ENCODE results near the gene TRIM56. TPM values are rescaled to one million over a fixed set of nuclear protein-coding genes. Genes with fewer than 3 reads are reported as not detected.

Gene TRIM56
- total RNA-seq, 1 experiment from 2014 or later = 11.9 TPM

GRCh38 chr7:101133621-101134398, 48.5 kb downstream of the TRIM56 start:
- DNase-seq (ENCODE audit: low read depth) = no peak

DNA sequence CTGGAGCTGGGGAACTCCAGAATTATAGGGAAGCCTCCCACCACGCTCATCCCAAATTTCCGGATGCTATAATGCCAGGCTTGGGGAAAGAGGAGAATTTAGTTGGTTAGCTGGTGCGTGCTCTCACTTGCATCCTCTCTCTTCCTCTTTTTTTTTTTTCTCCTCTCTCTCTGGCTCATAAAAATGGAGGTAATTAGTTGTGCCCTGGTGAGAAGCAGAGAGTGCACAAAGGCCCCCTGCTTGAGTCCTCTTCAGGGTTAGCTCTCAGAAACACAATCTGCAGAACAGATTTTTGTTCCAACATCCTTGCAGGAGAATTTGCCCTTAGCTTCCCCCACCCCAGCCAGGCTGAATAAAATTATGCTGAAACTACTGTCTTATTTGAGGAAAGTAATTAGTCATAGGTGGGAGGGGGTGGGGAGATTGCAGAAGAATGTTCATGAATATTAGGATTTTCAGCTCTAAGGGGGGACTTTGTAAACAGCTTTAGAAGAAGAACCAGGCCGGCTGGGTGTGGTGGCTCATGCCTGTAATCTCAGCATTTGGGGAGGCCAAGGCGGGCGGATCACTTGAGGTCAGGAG, 49.2 kb downstream of the TRIM56 start:
- peak; percentile 47 for DNase-seq (ENCODE audit: low read depth)

GRCh38 chr7:101137651-101138212, 52.5 kb downstream of the TRIM56 start:
- DNase-seq (ENCODE audit: low read depth) = no peak

- DNase-seq (ENCODE audit: low read depth) = peak; percentile 98
Observed at GRCh38 chr7:101138213-101138870, 53.1 kb downstream of the TRIM56 start.

- peak; percentile 48 for DNase-seq (ENCODE audit: low read depth)
Observed at GRCh38 chr7:101140339-101140699, 55.0 kb downstream of the TRIM56 start.

DNA sequence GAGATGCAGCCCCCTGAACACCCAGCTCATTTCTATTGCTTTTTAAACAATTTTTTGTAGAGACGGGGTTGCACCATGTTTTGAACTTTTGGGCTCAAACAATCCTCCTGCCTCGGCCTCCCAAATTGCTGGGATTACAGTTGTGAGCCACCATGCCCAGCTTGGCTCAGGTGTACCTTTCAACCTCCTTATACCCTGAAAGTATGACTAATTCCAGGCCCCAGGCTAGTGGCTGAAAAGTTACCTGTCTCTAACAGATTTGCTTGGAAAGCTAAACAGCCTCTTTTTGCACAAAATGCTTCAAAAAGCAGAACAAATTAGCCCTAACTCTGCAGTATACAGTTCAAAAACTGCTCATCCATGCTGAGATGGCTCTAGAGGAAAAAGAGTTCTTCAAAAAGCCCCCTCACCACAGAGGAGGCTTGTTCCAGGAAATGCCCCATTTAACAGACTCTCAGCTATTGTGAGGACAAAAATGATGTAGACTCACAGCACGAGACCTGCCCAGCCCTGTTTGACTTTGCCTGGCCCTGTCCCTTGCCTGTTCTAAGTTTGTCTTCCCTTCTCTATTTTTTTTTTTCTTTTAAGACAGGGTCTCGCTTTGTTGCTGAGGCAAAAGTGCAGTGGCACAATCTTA, 55.6 kb downstream of the TRIM56 start:
- DNase-seq (ENCODE audit: low read depth) = no peak

Other genes with a start within 250 kb of the TRIM56 start
- 6.2 and 17.2 TPM in 2 replicates for gene SLC12A9, start 232.8 kb upstream of the TRIM56 start, total RNA-seq (2014; rRNA removed; shearing (Covaris generic))
- gene TRIP6, start 218.1 kb upstream of the TRIM56 start, total RNA-seq (2014; rRNA removed; shearing (Covaris generic)) = 80.1 and 106 TPM in 2 replicates
- 50.8 and 73.9 TPM in 2 replicates for gene SRRT, start 210.4 kb upstream of the TRIM56 start, total RNA-seq (2014; rRNA removed; shearing (Covaris generic))
- 0.91 and 1.3 TPM in 2 replicates for gene UFSP1, start 195.8 kb upstream of the TRIM56 start, total RNA-seq (2014; rRNA removed; shearing (Covaris generic))
- not detected in 2 replicates for gene ACHE, start 189.6 kb upstream of the TRIM56 start, total RNA-seq (2014; rRNA removed; shearing (Covaris generic))
- gene MUC3A, start 135.9 kb upstream of the TRIM56 start, total RNA-seq (2014; rRNA removed; shearing (Covaris generic)) = not detected in 2 replicates
- gene MUC12, start 115.9 kb upstream of the TRIM56 start, total RNA-seq (2014; rRNA removed; shearing (Covaris generic)) = 1.4 and 4.5 TPM in 2 replicates
- gene MUC17, start 65.4 kb upstream of the TRIM56 start, total RNA-seq (2014; rRNA removed; shearing (Covaris generic)) = not detected in 2 replicates
- gene SERPINE1, start 41.6 kb downstream of the TRIM56 start, total RNA-seq (2014; rRNA removed; shearing (Covaris generic)) = 102 and 119 TPM in 2 replicates
- 97.2 and 106 TPM in 2 replicates for gene AP1S1, start 69.0 kb downstream of the TRIM56 start, total RNA-seq (2014; rRNA removed; shearing (Covaris generic))
- 0.20 TPM in 1 of 2 replicates, not detected in the other for gene VGF, start 80.1 kb downstream of the TRIM56 start, total RNA-seq (2014; rRNA removed; shearing (Covaris generic))
- 0.12 TPM in 1 of 2 replicates, not detected in the other for gene NAT16, start 94.8 kb downstream of the TRIM56 start, total RNA-seq (2014; rRNA removed; shearing (Covaris generic))
- not detected in 2 replicates for gene MOGAT3, start 115.6 kb downstream of the TRIM56 start, total RNA-seq (2014; rRNA removed; shearing (Covaris generic))
- gene PLOD3, start 132.1 kb downstream of the TRIM56 start, total RNA-seq (2014; rRNA removed; shearing (Covaris generic)) = 69.0 and 129 TPM in 2 replicates
- 110 and 134 TPM in 2 replicates for gene ZNHIT1, start 132.7 kb downstream of the TRIM56 start, total RNA-seq (2014; rRNA removed; shearing (Covaris generic))
- 1.7 and 3.2 TPM in 2 replicates for gene CLDN15, start 152.3 kb downstream of the TRIM56 start, total RNA-seq (2014; rRNA removed; shearing (Covaris generic))
- 106 and 146 TPM in 2 replicates for gene FIS1, start 159.6 kb downstream of the TRIM56 start, total RNA-seq (2014; rRNA removed; shearing (Covaris generic))
- gene IFT22, start 236.3 kb downstream of the TRIM56 start, total RNA-seq (2014; rRNA removed; shearing (Covaris generic)) = 39.2 and 45.7 TPM in 2 replicates

All from M059J (cell line).